Measurements from ENCODE around the gene TMEM245.

GRCh38 chr9:109101810-109102209, 17.9 kb downstream of the TMEM245 start:
- TF ChIP-seq CTCF (IDR thresholded peaks at IDR 0.05) (no peak), POLR2A (IDR thresholded peaks at IDR 0.05) (no peak)
